Retinal pigment epithelial cell (primary cell): ENCODE measurements around the gene SPRY1.

Experiments
- DNase-seq: peaks from one replicate; pipeline ENCODE4 v3.0.0-alpha.2; 2010; ENCODE audit warnings: low read depth
- H3K4me3 ChIP-seq: 2 replicates; pipeline ENCODE4 v1.5.1; 2011; ENCODE audit warnings: mild to moderate bottlenecking, low read length, control low read depth, moderate library complexity
- TF ChIP-seq, protein P1 (sequence below): conservative IDR thresholded peaks from 2 replicates; pipeline ENCODE4 v1.5.1; 2011; ENCODE audit warnings: low read depth, low read length, control low read depth, inconsistent platforms

SPRY1 gene

DNA sequence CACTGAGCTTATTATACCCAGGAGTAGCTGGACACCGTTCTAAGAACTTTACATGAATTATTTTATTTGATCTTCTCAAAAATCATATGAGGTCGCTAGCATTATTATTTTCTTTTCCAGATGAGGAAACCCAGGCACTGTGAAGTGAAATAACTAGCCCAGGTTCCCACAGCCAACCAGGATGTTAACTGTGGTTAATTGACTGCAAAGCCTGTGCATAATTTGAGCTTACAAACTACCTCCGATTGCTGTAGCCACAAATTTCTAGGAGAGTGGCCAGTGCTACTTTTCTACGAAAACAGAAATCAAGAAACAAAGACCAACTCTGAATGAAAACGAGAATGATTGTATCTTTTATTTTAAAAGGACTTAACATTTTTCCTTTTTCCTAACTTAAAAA is 27.2 kb downstream of the SPRY1 start:
- H3K4me3 ChIP-seq = no peak overlapping the region
- DNase-seq = no peak
- TF ChIP-seq, protein P1, sequence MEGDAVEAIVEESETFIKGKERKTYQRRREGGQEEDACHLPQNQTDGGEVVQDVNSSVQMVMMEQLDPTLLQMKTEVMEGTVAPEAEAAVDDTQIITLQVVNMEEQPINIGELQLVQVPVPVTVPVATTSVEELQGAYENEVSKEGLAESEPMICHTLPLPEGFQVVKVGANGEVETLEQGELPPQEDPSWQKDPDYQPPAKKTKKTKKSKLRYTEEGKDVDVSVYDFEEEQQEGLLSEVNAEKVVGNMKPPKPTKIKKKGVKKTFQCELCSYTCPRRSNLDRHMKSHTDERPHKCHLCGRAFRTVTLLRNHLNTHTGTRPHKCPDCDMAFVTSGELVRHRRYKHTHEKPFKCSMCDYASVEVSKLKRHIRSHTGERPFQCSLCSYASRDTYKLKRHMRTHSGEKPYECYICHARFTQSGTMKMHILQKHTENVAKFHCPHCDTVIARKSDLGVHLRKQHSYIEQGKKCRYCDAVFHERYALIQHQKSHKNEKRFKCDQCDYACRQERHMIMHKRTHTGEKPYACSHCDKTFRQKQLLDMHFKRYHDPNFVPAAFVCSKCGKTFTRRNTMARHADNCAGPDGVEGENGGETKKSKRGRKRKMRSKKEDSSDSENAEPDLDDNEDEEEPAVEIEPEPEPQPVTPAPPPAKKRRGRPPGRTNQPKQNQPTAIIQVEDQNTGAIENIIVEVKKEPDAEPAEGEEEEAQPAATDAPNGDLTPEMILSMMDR = no peak

DNA sequence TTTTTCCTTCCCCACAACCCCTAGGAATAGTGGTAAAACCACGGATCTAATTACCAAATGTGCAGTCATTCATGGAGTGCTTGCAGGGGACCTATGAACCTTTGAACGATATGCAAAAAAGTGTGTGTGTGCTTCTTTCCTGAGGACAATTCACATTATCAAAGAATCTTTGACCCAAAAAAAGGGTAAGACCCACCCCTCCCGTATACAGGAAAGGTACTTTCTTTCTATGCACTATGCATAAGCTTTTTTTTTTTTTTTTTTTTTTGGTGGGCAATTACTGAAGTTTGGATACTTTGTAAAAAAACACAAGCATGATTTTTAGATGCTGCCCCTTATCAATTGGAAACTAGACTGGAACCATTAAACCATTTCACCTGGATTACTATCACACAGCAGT is 31.4 kb downstream of the SPRY1 start:
- DNase-seq = no peak
- TF ChIP-seq, protein P1 = no peak
- H3K4me3 ChIP-seq = no peak overlapping the region

DNA sequence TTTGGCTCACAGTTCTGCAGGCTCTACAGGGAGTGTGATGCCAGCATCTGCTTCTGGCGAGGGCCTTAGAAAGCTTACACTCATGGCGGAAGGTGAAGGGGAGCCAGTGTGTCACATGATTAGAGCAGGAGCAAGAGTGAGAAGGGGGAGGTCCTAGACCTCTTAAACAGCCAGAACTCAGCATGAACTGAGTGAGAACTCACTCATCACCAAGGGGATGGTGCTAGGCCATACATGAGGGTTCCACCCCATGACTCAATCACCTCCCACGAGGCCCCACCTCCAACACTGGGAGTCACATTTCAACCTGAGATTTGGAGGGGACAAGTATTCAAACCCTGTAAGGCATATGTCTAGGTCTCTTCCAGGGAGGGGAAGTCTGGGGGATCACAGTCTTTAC is 33.4 kb downstream of the SPRY1 start:
- TF ChIP-seq, protein P1 = no peak
- DNase-seq = no peak

DNA sequence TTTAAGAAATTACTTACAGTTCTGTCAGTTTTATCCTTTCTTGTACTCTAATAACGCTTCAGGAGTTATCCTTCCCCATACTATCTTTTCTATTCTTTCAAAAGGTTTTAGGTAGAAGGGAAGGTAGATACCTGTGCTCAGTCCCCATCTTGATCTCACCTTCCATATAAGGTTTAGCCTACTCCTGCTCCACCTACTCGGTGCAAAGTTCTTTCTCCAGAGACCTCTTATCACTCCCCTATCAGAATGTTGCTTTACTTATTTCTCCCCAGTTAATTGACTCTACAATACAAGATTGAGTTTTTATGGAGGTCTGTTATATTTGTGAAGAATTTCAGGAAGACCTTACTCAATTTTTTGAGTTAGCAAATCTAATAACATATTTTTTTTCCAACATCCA is 33.9 kb downstream of the SPRY1 start:
- H3K4me3 ChIP-seq = no peak overlapping the region
- DNase-seq = no peak
- TF ChIP-seq, protein P1 = no peak

More for the DNA sequence above, 33.4 kb downstream of the SPRY1 start:
- H3K4me3 ChIP-seq = no peak overlapping the region

DNA sequence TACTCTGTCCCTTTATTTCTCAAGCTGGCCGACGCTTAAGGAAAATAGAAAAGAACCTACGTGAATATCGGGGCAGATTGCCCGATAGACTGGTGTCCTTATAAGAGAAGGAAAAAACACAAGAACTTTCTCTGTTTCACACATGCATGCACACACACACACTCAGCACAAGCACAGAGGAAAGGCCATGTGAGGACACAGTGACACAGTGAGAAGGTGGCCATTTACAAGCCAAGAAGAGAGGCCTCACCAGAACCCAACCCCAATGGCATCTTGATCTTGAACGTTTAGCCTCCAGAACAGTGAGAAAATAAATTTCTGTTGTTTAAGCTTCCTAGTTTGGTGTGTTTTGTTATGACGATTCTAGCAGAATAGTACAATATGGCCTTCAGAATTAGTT is 37.0 kb downstream of the SPRY1 start:
- TF ChIP-seq, protein P1 = no peak
- H3K4me3 ChIP-seq = no peak overlapping the region
- no peak for DNase-seq

DNA sequence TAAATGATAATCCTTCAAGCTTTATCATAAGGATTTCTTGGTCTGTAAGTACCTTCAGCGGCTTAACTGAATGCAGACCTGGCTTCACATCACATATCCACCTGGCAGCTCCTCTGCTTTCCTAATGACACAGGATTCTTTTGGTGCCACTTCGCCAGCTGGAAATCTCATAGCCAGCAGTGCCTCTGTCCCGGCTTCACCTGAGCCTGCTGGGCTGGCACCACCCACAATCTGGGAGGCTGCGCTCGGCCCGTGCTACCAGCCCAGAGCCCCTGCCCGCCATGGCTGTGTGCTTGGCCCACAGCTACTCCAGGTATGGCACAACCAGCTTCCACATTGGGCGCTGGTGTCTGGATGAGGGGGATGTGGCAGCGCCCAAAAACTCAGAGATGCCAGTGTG is 37.4 kb downstream of the SPRY1 start:
- DNase-seq = no peak
- no peak overlapping the region for H3K4me3 ChIP-seq
- TF ChIP-seq, protein P1 = no peak

DNA sequence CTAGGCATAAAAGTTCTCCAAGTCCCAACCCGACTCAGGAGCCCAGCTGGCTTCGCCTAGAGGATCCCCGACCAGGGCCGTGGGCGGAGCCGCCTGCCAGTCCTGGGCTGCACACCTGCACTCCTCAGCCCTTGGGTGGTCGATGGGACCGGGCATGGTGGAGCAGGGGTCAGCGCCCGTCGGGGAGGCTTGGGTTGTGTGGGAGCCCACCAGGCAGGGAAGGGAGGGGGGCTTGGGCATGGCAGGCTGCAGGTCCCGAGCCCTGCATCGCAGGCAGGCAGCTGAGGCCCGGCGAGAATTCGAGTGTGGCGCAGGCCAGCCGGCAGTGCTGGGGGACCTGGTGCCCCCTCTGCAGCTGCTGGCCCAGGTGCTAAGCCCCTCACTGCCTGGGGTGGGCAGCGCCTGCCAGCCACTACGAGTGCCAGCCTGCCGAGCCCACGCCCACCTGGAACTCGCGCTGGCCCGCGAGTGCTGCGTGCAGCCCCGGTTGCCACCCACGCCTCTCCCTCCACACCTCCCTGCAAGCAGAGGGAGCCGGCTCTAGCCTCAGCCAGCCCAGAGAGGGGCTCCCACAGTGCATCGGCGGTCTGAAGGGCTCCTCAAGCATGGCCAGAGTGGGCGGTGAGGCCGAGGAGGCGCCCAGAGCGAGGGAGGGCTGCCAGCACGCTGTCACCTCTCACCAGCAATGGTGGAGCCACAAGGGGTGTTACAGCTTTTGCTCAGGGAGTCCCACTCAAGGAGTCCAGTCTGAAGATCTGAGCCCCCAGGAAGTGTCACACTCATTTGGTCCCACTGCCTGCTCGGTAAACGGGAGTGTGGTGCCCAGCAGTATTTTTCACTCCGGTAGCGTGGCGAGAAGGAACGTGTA is 38.9 kb downstream of the SPRY1 start:
- no peak for DNase-seq
- no peak overlapping the region for H3K4me3 ChIP-seq
- TF ChIP-seq, protein P1 = no peak
